ENCODE measurements around the gene PPM1E.
"Not testable (repeated sequence)": the region's sequence is repeated elsewhere in the genome, so short reads cannot be mapped to it uniquely, and the experiment has no call there.

PPM1E gene

GRCh38 chr17:58850106-58850505 lies 94.5 kb downstream of the PPM1E start:
- not testable (repeated sequence) for DNase-seq

DNA sequence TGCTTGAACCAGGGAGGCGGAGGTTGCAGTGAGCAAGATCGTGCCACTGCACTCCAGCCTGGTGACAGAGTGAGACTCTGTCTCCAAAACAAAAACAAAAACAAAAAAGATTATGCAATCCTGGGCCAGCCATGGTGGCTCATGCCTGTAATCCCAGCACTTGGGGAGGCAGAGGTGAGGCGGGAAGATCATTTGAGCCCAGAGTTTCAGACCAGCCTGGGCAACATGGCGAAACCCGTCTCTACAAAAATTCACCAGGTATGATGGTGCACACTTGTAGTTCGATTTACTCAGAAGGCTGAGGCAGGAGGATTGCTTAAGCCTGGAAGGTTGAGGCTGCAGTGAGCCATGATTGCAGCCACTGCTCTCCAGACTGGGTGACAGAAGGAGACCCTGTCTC lies 109.6 kb downstream of the PPM1E start:
- DNase-seq: no peak

GRCh38 chr17:58870747-58871146 lies 115.1 kb downstream of the PPM1E start:
- no peak for DNase-seq

- no peak for DNase-seq
Measured at GRCh38 chr17:58873926-58874325, 118.3 kb downstream of the PPM1E start.

GRCh38 chr17:58875261-58875660 lies 119.6 kb downstream of the PPM1E start:
- no peak for DNase-seq

DNA sequence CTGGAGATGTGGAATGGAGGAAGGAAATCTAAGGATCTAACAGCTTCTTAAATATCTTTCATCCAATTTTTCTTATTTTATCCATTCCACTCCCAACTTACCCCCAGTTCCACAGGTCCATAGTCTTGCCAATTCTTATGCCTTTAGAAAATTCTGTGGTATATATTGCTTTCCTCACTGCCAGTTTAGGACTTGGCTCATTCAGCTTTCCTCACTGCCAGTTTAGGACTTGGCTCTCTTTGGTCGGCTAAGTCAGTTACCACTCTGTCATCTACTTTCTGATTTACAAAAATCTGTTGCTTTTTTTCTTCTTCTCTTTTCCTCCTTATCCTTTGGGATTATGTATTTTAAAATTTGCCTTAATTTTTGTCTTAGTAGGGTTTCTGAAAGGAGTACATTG lies 128.5 kb downstream of the PPM1E start:
- no peak for DNase-seq

GRCh38 chr17:58886514-58886913 lies 130.9 kb downstream of the PPM1E start:
- DNase-seq: no peak

GRCh38 chr17:58889928-58890327 lies 134.3 kb downstream of the PPM1E start:
- DNase-seq: no peak

DNA sequence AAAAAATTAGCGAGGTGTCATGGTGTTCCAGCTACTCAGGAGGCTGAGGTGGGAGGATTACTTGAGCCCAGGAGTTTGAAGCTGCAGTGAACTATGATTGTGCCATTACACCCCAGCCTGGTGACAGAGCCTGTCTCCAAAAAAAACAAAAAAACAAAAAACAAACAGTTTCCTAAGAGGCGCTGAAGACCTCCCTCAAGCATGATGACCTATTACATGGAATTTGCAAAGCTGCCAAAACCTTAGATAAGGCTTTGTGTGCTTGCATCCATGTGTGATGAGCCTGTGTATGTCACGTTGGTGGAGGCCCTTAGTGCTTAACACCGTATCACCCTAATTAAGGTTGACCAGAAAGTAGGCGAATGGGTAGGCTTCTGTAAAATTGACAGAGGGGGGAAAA lies 143.5 kb downstream of the PPM1E start:
- no peak for DNase-seq

GRCh38 chr17:58902322-58902721 lies 146.7 kb downstream of the PPM1E start:
- no peak for DNase-seq

- DNase-seq: no peak
Measured at GRCh38 chr17:58911741-58912343, 156.2 kb downstream of the PPM1E start.

DNA sequence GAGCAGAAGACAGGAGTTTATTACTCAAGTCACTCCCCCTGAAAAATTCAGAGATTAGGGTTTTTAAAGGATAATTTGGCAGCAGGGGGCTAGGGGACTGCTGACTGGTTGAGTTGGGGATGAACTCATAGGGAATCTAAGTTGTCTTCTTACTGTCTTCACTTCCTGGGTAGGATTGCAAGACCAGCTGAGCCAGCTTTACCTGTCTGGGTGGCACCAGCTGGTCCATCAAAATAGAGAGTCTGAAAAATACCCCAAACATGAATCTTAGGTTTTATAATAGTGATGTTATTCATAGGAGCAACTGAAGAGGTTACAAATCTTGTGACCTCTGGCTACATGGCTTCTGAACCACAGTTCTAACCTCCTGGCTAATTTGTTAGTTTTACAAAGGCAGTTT lies 157.9 kb downstream of the PPM1E start:
- DNase-seq: no peak

GRCh38 chr17:58913971-58914769 lies 158.5 kb downstream of the PPM1E start:
- no peak for DNase-seq

GRCh38 chr17:58917228-58917627 lies 161.6 kb downstream of the PPM1E start:
- DNase-seq: no peak

GRCh38 chr17:58918072-58918471 lies 162.4 kb downstream of the PPM1E start:
- no peak for DNase-seq

GRCh38 chr17:58918884-58919283 lies 163.2 kb downstream of the PPM1E start:
- no peak for DNase-seq

DNA sequence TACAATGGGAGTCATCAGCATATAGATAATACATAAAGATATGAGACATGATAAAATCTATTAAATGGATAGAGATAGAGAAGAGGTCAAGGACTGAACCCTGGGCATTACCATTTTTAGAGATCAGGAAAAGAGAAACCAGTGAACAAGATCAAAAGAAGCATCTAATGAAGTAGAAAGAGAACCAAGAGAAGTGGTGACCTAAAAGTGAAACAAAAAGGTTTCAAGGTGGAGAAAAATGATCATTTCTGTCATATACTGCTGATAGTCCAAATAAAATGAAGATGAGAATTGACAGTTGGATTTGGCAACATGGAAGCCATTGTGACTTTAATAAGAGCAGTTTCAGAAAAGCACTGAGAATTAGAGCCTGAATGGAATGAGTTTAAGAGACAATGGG lies 165.1 kb downstream of the PPM1E start:
- DNase-seq: no peak

DNA sequence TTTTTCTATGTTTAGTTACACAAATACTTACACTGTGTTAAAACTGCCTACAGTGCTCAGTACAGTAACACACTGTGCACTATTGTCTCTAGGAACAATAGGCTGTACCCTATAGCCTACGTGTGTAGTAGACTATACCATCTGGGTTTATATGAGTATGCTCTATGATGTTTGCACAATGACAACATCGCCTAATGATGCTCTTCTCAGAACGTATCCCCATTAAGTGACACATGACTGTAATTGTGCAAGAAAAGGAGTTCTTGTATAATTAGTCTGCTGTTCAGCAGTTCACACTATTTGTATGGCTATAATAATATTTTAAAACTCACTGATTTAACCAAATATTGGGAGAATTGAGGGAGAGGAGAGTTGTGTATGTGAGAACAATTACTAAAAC lies 177.3 kb downstream of the PPM1E start:
- no peak for DNase-seq

GRCh38 chr17:58936295-58936694 lies 180.6 kb downstream of the PPM1E start:
- DNase-seq: no peak

DNA sequence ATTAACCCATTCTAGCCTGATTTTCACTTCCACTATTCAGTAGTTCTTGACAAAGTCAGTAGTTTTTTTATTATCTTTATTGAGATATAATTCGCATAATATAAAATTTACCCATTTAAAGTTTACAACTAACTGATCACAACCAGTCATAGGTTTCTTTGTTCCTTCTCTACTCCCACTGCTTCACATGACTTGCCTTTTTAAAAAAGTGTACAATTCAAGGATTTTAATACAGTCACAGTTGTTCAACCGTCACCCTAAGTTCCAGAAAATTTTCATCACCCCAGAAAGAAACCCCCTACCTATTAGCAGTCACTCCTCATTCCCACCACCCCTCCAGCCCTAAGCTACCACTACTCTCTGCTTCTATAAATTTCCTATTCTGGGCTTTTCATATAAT lies 188.5 kb downstream of the PPM1E start:
- no peak for DNase-seq

GRCh38 chr17:58947411-58947810 lies 191.8 kb downstream of the PPM1E start:
- no peak for DNase-seq

- no peak for DNase-seq
Measured at GRCh38 chr17:58947824-58948223, 192.2 kb downstream of the PPM1E start.

DNA sequence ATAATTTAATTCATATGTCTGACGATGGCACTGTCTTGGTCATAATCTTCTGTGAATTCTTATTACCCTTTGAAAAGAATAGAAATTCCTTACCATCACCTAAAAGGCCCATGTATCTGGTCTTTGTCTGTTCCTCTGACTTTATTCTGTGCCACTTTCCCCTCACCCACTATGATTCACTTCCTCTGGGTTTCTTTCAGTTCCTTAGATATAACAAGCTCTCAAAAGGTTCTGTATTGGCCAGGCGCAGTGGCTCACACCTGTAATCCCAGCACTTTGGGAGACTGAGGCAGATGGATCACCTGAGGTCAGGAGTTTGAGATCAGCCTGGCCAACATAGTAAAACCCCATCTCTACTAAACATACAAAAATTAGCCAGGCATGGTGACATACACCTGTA lies 198.7 kb downstream of the PPM1E start:
- not testable (repeated sequence) for DNase-seq

GRCh38 chr17:58956997-58957724 lies 201.5 kb downstream of the PPM1E start:
- no peak for DNase-seq
